Esophagus squamous epithelium (tissue), 5 donors: ENCODE data around the gene IKZF1. TPM values are rescaled to one million over a fixed set of nuclear protein-coding genes. Genes with fewer than 3 reads are reported as not detected.

Experiments used
- DNase-seq: peaks from one replicate; lab custom pipeline; 2025; lab: John Stamatoyannopoulos, UW
- H3K27ac ChIP-seq, 4 donors: fragments of 200-600 bp; sonication (generic); one replicate each; pipeline ENCODE4 v1.5.1; 2016 to 2019; ENCODE audit warnings: mild to moderate bottlenecking in 1 of 4
- H3K27me3 ChIP-seq, 4 donors: fragments of 200-600 bp; sonication (generic); 1 replicate in 3 of 4; 2 replicates in 1 of 4; pipeline versions ENCODE4 v1.5.1 to v1.6.0; 2017 to 2021; ENCODE audit warnings: antibody characterized with exemption in 1 of 4
- H3K36me3 ChIP-seq, 3 donors: fragments of 200-600 bp; sonication (generic); one replicate each; pipeline ENCODE4 v1.5.1; 2016 to 2019
- H3K4me1 ChIP-seq, 3 donors: fragments of 200-600 bp; sonication (generic); one replicate each; pipeline ENCODE4 v1.5.1; 2017 to 2019
- H3K4me3 ChIP-seq, 4 donors: fragments of 200-600 bp; sonication (generic); 1 replicate in 3 of 4; 2 replicates in 1 of 4; pipeline ENCODE4 v1.5.1; 2016 to 2019; ENCODE audit warnings: mild to moderate bottlenecking in 2 of 4, moderate library complexity in 1 of 4
- H3K9me3 ChIP-seq, 3 donors: fragments of 200-600 bp; sonication (generic); one replicate each; pipeline ENCODE4 v1.5.1; 2016 to 2019
- POLR2A ChIP-seq, 4 donors: fragments of 450-650 bp; IDR thresholded peaks; one replicate each; pipeline ENCODE4 v1.6.1; 2017; ENCODE audit warnings: antibody characterized with exemption in 4 of 4, mild to moderate bottlenecking in 4 of 4, moderate library complexity in 3 of 4
- WGBS, 2 donors: methylation state at CpG; one replicate each; pipeline ENCODE4 v1.1.5; 2018; 5-methylcytosine and 5-hydroxymethylcytosine counted together
- intact Hi-C: fragments of 100-400 bp; cut with DNase I; formaldehyde crosslinking; loops from one replicate; pipeline ENCODE4 v1.15.0; 2022
- total RNA-seq, 4 donors: library from RNA; depleted of rRNA; stranded (reverse); fragments of >200 nt; gene quantifications; one replicate each; pipeline ENCODE4 v1.1.0, GENCODE V29; 2016
- TF ChIP-seq, protein P1 (sequence below), 6 experiments: fragments of 450-650 bp in 4 of 6; fragments of 200-600 bp in 2 of 6; sonication (generic) in 2 of 6; IDR thresholded peaks; one replicate each; pipeline ENCODE4 v1.5.1; 2016 to 2019; ENCODE audit warnings: antibody characterized with exemption in 6 of 6, mild to moderate bottlenecking in 4 of 6, moderate library complexity in 4 of 6
- donor health status: DM: yes; HTN: yes; CAD: no.

The IKZF1 gene
- total RNA-seq, 4 donors from 2014 or later, result 4.9 to 29.6 (median 8.4) TPM

DNA sequence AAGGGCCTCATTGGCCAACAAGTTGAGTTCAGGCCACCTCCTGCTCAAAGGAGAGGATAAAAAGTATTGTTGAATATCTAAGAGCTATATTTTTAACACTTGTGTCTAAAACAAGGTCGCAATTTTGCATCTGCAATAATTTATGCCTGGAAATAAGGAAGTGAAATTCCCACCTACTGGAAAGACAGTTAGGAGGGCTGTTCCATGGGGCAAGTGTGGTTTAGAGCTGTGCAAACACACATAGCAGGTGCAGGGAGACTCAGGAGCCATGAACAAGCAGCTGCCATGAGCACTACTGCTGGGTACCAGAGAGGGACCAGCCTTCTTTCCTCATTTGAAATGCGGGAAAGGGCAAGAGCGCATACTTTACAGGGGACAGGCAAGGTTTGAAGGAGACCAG, 35.5 kb upstream of the IKZF1 start:
- H3K27ac ChIP-seq, result peak overlapping the region in 2 of 4 donors; percentile 36 to 47
- WGBS, 2 donors, result 71 to 90% methylated on average over 3 of the region's 3 CpGs
- H3K36me3 ChIP-seq, result no peaks in the 10 kb centered on the region
- peaks cover 0 to 16% (median 11%) of the 10 kb centered on the region in 3 donors for H3K4me1 ChIP-seq
- intact Hi-C loops, result no loop called here
- H3K4me3 ChIP-seq, result no peak overlapping the region
- no peak for TF ChIP-seq POLR2A (IDR thresholded peaks at IDR 0.05)
- TF ChIP-seq, protein P1, sequence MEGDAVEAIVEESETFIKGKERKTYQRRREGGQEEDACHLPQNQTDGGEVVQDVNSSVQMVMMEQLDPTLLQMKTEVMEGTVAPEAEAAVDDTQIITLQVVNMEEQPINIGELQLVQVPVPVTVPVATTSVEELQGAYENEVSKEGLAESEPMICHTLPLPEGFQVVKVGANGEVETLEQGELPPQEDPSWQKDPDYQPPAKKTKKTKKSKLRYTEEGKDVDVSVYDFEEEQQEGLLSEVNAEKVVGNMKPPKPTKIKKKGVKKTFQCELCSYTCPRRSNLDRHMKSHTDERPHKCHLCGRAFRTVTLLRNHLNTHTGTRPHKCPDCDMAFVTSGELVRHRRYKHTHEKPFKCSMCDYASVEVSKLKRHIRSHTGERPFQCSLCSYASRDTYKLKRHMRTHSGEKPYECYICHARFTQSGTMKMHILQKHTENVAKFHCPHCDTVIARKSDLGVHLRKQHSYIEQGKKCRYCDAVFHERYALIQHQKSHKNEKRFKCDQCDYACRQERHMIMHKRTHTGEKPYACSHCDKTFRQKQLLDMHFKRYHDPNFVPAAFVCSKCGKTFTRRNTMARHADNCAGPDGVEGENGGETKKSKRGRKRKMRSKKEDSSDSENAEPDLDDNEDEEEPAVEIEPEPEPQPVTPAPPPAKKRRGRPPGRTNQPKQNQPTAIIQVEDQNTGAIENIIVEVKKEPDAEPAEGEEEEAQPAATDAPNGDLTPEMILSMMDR (IDR thresholded peaks at IDR 0.05), result no peak
- DNase-seq, result no peak
- no peaks in the 10 kb centered on the region for H3K27me3 ChIP-seq
- no peaks in the 10 kb centered on the region for H3K9me3 ChIP-seq

DNA sequence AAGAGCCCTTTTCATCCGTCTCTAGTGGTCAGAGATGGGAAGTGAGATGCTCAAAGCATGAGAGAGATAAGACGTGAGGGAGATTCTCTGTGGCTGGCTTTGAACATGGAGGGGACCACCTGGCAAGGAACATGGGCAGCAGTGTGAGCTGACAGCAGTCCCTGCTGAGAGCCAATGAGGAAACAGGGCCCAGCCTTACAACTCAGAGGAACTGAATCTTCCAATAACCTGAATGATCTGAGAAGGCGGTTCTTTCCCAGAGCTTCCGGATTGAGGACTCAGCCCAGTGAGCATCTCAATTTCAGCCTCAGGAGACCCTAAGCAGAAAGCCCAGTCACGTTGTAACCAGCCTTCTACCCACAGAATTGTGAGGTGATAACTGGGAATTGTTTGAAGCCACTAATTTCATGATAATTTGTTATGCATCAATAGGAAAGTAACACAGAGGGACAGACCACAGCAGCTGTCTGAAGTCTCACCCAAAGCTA, 33.9 kb upstream of the IKZF1 start:
- intact Hi-C loops, result no loop called here
- Histone ChIP-seq H3K4me1 (peaks cover 0 to 16% (median 11%) of the 10 kb centered on the region in 3 donors), H3K4me3 (no peak overlapping the region), H3K27me3 (no peaks in the 10 kb centered on the region), H3K27ac (no peak overlapping the region), H3K9me3 (no peaks in the 10 kb centered on the region), H3K36me3 (no peaks in the 10 kb centered on the region)
- 68 to 77% methylated on average over 5 of the region's 5 CpGs for WGBS, 2 donors
- TF ChIP-seq, protein P1 (IDR thresholded peaks at IDR 0.05), result no peak
- TF ChIP-seq POLR2A (IDR thresholded peaks at IDR 0.05), result no peak
- no peak for DNase-seq

DNA sequence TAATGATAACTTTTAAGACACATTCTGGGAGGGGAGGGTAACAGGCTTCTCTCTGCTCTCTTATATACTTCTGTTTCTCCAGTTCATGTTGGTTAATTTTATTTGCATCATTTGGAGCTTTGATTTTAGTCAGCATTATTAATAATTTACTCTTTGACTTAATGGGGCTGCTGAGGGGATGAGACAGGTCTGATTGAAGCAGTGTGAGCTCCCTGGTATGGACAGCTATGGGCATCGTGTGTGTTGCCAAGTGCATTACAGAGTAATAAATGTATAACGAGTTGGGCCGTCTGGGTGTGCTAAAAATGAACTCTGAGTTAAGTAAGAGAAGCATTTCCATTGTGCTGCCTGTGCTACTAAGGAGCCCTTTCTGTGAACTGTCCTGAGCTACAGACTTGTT, 31.7 kb upstream of the IKZF1 start:
- Histone ChIP-seq H3K27ac (no peak overlapping the region), H3K36me3 (no peaks in the 10 kb centered on the region), H3K4me3 (no peak overlapping the region), H3K27me3 (no peaks in the 10 kb centered on the region), H3K9me3 (no peaks in the 10 kb centered on the region), H3K4me1 (peaks cover 0 to 10% (median 5%) of the 10 kb centered on the region in 3 donors)
- TF ChIP-seq, protein P1 (IDR thresholded peaks at IDR 0.05), result no peak
- no peak for TF ChIP-seq POLR2A (IDR thresholded peaks at IDR 0.05)
- no peak for DNase-seq
- WGBS, 2 donors, result 60 to 69% methylated on average over 3 of the region's 3 CpGs
- intact Hi-C loops, result no loop called here

DNA sequence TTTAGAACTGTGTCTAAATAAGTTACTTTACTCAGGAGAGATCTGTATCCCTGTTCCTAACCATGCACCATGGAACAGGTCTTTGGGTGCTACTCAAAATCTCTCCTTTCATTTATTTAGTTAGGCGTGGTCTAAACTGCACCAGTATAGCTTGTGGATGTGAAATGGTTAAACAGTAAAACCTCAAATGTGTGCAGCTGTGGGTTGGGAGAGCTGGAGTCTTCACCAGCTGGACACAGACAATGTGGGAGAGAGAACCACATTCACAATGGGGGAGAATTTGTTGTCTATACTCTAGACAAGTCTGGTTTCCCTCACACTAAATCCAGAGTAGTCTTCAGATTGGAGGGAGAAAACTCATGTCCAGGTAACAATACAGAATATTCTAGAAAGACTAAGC, 31.2 kb upstream of the IKZF1 start:
- TF ChIP-seq, protein P1 (IDR thresholded peaks at IDR 0.05), result no peak
- no peak for TF ChIP-seq POLR2A (IDR thresholded peaks at IDR 0.05)
- WGBS, 2 donors, result 64 to 78% methylated on average over 1 of the region's 1 CpG

DNA sequence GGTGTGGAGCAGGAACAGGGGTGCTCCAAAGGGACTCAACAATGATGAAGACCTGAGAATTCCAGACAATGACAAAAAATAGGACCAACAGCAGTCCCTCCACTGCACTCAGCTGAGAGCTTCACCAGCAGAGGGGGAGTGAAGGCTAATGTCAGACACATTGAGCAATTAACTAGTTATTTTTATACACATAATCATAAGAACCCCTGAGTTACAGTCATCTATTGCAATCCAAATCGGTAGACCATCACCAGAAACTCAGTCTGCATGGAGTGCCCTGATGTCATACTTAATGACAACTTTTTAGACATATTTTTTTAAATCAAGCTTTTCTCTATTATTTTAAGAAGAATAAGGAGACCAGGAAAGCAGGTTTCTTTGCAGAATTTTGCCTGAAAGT, 30.6 kb upstream of the IKZF1 start:
- Histone ChIP-seq H3K36me3 (no peaks in the 10 kb centered on the region), H3K27me3 (no peaks in the 10 kb centered on the region), H3K4me1 (peaks cover 0 to 1% (median under 1%) of the 10 kb centered on the region in 3 donors), H3K27ac (no peak overlapping the region), H3K4me3 (no peak overlapping the region), H3K9me3 (no peaks in the 10 kb centered on the region)
- WGBS, 2 donors, result 46 to 47% methylated on average over 1 of the region's 1 CpG
- no peak for DNase-seq
- intact Hi-C loops, result no loop called here
- TF ChIP-seq, protein P1 (IDR thresholded peaks at IDR 0.05), result no peak
- no peak for TF ChIP-seq POLR2A (IDR thresholded peaks at IDR 0.05)

More for the DNA sequence above, 31.2 kb upstream of the IKZF1 start:
- DNase-seq, result no peak
- peaks cover 0 to 6% (median 3%) of the 10 kb centered on the region in 3 donors for H3K4me1 ChIP-seq
- intact Hi-C loops, result no loop called here
- no peaks in the 10 kb centered on the region for H3K27me3 ChIP-seq
- H3K9me3 ChIP-seq, result no peaks in the 10 kb centered on the region
- no peaks in the 10 kb centered on the region for H3K36me3 ChIP-seq
- no peak overlapping the region for H3K4me3 ChIP-seq
- no peak overlapping the region for H3K27ac ChIP-seq
